ENCODE measurements around the gene AGPAT4.

DNA sequence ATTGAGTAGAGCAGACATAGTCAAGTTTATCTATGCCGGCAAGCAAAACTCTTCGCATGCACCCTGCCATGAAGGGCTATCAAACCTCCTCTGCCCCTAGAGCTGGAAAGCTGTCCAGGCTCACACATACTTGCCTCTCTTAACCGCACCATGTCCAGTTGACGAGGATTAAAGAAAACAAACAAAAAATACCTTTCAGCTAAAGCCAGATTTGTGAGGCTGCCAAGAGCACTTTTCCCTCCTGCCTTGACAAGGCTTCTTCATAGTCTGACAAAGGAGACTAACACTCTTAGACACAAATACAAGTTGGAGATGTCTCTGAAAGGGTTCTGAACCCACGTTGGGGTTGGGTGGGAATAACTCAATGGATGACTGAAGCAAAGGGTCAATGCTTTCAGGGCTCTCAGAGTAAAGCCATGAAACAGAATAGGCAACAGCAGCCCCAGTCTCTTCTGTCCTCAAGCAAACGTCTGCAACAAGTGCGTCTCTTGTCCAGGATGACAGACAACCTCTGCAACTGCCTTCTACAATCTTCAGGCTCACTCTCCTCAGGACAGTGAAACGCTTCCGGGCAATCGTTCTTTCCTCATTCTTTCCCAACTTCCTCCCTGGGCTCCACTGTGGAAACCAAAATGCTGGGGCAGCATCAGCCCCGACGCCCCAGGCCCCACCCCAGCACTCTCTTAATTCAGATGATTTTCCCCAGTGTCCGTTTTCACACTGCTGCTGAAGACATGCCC, 57.8 kb downstream of the AGPAT4 start:
- TF ChIP-seq, protein P1, sequence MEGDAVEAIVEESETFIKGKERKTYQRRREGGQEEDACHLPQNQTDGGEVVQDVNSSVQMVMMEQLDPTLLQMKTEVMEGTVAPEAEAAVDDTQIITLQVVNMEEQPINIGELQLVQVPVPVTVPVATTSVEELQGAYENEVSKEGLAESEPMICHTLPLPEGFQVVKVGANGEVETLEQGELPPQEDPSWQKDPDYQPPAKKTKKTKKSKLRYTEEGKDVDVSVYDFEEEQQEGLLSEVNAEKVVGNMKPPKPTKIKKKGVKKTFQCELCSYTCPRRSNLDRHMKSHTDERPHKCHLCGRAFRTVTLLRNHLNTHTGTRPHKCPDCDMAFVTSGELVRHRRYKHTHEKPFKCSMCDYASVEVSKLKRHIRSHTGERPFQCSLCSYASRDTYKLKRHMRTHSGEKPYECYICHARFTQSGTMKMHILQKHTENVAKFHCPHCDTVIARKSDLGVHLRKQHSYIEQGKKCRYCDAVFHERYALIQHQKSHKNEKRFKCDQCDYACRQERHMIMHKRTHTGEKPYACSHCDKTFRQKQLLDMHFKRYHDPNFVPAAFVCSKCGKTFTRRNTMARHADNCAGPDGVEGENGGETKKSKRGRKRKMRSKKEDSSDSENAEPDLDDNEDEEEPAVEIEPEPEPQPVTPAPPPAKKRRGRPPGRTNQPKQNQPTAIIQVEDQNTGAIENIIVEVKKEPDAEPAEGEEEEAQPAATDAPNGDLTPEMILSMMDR (IDR thresholded peaks at IDR 0.05; ENCODE audit: poor library complexity), result no peak
- TF ChIP-seq EZH2phosphoT487 (IDR thresholded peaks at IDR 0.05; ENCODE audit: low read depth, severe bottlenecking, unreplicated experiment), result no peak

Measured in hepatocyte (in vitro differentiated cells).